Endodermal cell (in vitro differentiated cells): ENCODE results near the gene WRNIP1. TPM values are rescaled to one million over a fixed set of nuclear protein-coding genes. Genes with fewer than 3 reads are reported as not detected.

Experiments
- DNase-seq: peaks from one replicate; pipeline ENCODE4 v3.0.0-alpha.2; 2017
- H3K27ac ChIP-seq: 2 replicates; pipeline ENCODE4 v1.5.1; 2013; ENCODE audit warnings: mild to moderate bottlenecking, low read depth, low read length, moderate library complexity
- H3K27me3 ChIP-seq: 2 replicates; pipeline ENCODE4 v1.6.1; 2013; ENCODE audit warnings: mild to moderate bottlenecking, low read length, moderate library complexity; ENCODE audit not compliant: insufficient read depth, control insufficient read depth, poor library complexity, severe bottlenecking
- H3K36me3 ChIP-seq: 2 replicates; pipeline ENCODE4 v1.7.0; 2013; ENCODE audit warnings: mild to moderate bottlenecking, low read length, moderate library complexity; ENCODE audit not compliant: control insufficient read depth, insufficient read depth
- H3K4me1 ChIP-seq: one replicate; pipeline ENCODE4 v1.7.0; 2013; ENCODE audit warnings: low read length; ENCODE audit not compliant: control insufficient read depth, insufficient read depth
- H3K4me3 ChIP-seq: 2 replicates; pipeline ENCODE4 v1.5.1; 2013; ENCODE audit warnings: mild to moderate bottlenecking, low read length, moderate library complexity
- H3K9ac ChIP-seq: 2 replicates; pipeline ENCODE4 v1.6.1; 2013; ENCODE audit warnings: mild to moderate bottlenecking, low read length, moderate library complexity; ENCODE audit not compliant: poor library complexity, severe bottlenecking; ENCODE audit errors: extremely low read depth
- H3K9me3 ChIP-seq: 2 replicates; pipeline ENCODE4 v1.6.1; 2013; ENCODE audit warnings: mild to moderate bottlenecking, low read length, moderate library complexity; ENCODE audit not compliant: control insufficient read depth
- H3K27ac Mint-ChIP-seq: 2 replicates; pipeline ENCODE4 v1.8.0; 2020; ENCODE audit warnings: mixed read lengths
- H3K27me3 Mint-ChIP-seq: 2 replicates; pipeline ENCODE4 v1.8.0; 2021; ENCODE audit warnings: mild to moderate bottlenecking, mixed read lengths; ENCODE audit not compliant: insufficient read depth
- H3K36me3 Mint-ChIP-seq: 2 replicates; pipeline ENCODE4 v1.8.0; 2020; ENCODE audit warnings: low read depth, mixed read lengths
- H3K4me1 Mint-ChIP-seq: 2 replicates; pipeline ENCODE4 v1.8.0; 2020; ENCODE audit warnings: mixed read lengths
- H3K4me3 Mint-ChIP-seq: 2 replicates; pipeline ENCODE4 v1.8.0; 2020; ENCODE audit warnings: mild to moderate bottlenecking, moderate library complexity, mixed read lengths
- H3K9me3 Mint-ChIP-seq: 2 replicates; pipeline ENCODE4 v1.8.0; 2020; ENCODE audit warnings: mild to moderate bottlenecking, mixed read lengths
- CTCF ChIP-seq: fragments of 200-600 bp; sonication (generic); conservative IDR thresholded peaks from 2 replicates; pipeline ENCODE4 v1.5.0; 2021; ENCODE audit warnings: antibody characterized with exemption, mild to moderate bottlenecking
- WGBS, 2 experiments: methylation state at CpG; one replicate each; pipeline versions ENCODE4 v1.1.5 to v1.1.7; 2013; ENCODE audit warnings: missing lambda C conversion rate in 2 of 2, mixed read lengths in 1 of 2; ENCODE audit not compliant: insufficient coverage in 1 of 2, insufficient read length in 1 of 2; 5-methylcytosine and 5-hydroxymethylcytosine counted together
- total RNA-seq, 2 donors: library from RNA; stranded (reverse); fragmentation: NEBNext Ultra II Directional in 1 of 2; extraction: Animal tissue kit (Norgen Biotek cat#: 25700) in 1 of 2; gene quantifications; 2 replicates in 1 of 2; 3 replicates in 1 of 2; pipeline ENCODE4 v1.2.1, GENCODE V29; 2021

The WRNIP1 gene
- total RNA-seq, 2 donors from 2014 or later, result 30.8 to 33.2 TPM

GRCh38 chr6:2740581-2740980, 24.6 kb upstream of the WRNIP1 start:
- Histone ChIP-seq H3K4me3 (no peak overlapping the region), H3K27ac (no peak overlapping the region), H3K27me3 (no peaks in the 10 kb centered on the region), H3K4me1 (peaks cover 5% of the 10 kb centered on the region), H3K9ac (no peak overlapping the region), H3K36me3 (no peaks in the 10 kb centered on the region), H3K9me3 (no peaks in the 10 kb centered on the region)
- Mint-ChIP-seq H3K4me1 (peaks cover 12% of the 10 kb centered on the region), H3K9me3 (no peaks in the 10 kb centered on the region), H3K4me3 (no peak overlapping the region), H3K27ac (no peak overlapping the region), H3K27me3 (no peaks in the 10 kb centered on the region), H3K36me3 (no peaks in the 10 kb centered on the region)
- 89 to 94% methylated on average over 3 to 5 of the region's 5 CpGs for WGBS, 2 experiments
- DNase-seq, result no peak
- no peak for TF ChIP-seq CTCF

GRCh38 chr6:2741756-2742155, 23.4 kb upstream of the WRNIP1 start:
- H3K36me3 ChIP-seq, result no peaks in the 10 kb centered on the region
- H3K9ac ChIP-seq, result no peak overlapping the region
- Mint-ChIP-seq H3K27ac (no peak overlapping the region), H3K36me3 (no peaks in the 10 kb centered on the region), H3K27me3 (no peaks in the 10 kb centered on the region), H3K4me3 (no peak overlapping the region), H3K4me1 (peaks cover 18% of the 10 kb centered on the region), H3K9me3 (no peaks in the 10 kb centered on the region)
- no peak overlapping the region for H3K4me3 ChIP-seq
- no peak for DNase-seq
- WGBS, 2 experiments, result 98% methylated on average over 2 of the region's 2 CpGs; no CpG with 5 or more reads in 1 of the 2 experiments
- no peaks in the 10 kb centered on the region for H3K9me3 ChIP-seq
- TF ChIP-seq CTCF, result no peak
- H3K27ac ChIP-seq, result no peak overlapping the region
- peaks cover 8% of the 10 kb centered on the region for H3K4me1 ChIP-seq
- no peaks in the 10 kb centered on the region for H3K27me3 ChIP-seq

GRCh38 chr6:2743280-2744208, 21.6 kb upstream of the WRNIP1 start:
- Mint-ChIP-seq H3K9me3 (no peaks in the 10 kb centered on the region), H3K27ac (no peak overlapping the region), H3K4me1 (peaks cover 13% of the 10 kb centered on the region), H3K36me3 (no peaks in the 10 kb centered on the region), H3K27me3 (peaks cover 9% of the 10 kb centered on the region), H3K4me3 (no peak overlapping the region)
- Histone ChIP-seq H3K9me3 (no peaks in the 10 kb centered on the region), H3K36me3 (no peaks in the 10 kb centered on the region), H3K4me1 (peaks cover 10% of the 10 kb centered on the region), H3K9ac (no peak overlapping the region), H3K4me3 (no peak overlapping the region), H3K27me3 (no peaks in the 10 kb centered on the region), H3K27ac (no peak overlapping the region)
- no peak for DNase-seq
- no peak for TF ChIP-seq CTCF
- WGBS, 2 experiments, result 92 to 96% methylated on average over 14 to 16 of the region's 17 CpGs
